Neural progenitor cell (in vitro differentiated cells): ENCODE measurements around the gene RHBDD1. TPM values are rescaled to one million over a fixed set of nuclear protein-coding genes. Genes with fewer than 3 reads are reported as not detected.

Experiments used
- DNase-seq: peaks from one replicate; pipeline ENCODE4 v3.0.0-alpha.2; 2016; ENCODE audit warnings: low spot score
- H2AFZ ChIP-seq: fragments of 200-600 bp; sonication (generic); replicated peaks from 2 replicates; pipeline ENCODE4 v1.6.1; 2016; ENCODE audit warnings: antibody characterized with exemption
- H3F3A ChIP-seq: fragments of 200-600 bp; sonication (generic); 2 replicates; pipeline ENCODE4 v1.6.1; 2016; ENCODE audit warnings: antibody characterized with exemption, low read depth
- H3K27ac ChIP-seq: fragments of 200-600 bp; sonication (generic); 2 replicates; pipeline ENCODE4 v1.5.1; 2016; ENCODE audit warnings: mild to moderate bottlenecking
- H3K27me3 ChIP-seq: fragments of 200-600 bp; sonication (generic); 2 replicates; pipeline ENCODE4 v1.6.1; 2016; ENCODE audit warnings: mild to moderate bottlenecking, moderate library complexity
- H3K36me3 ChIP-seq: fragments of 200-600 bp; sonication (generic); 2 replicates; pipeline ENCODE4 v1.5.1; 2016
- H3K4me1 ChIP-seq: fragments of 200-600 bp; sonication (generic); 2 replicates; pipeline ENCODE4 v1.6.1; 2016; ENCODE audit warnings: mixed run types
- H3K4me2 ChIP-seq: fragments of 200-600 bp; sonication (generic); 2 replicates; pipeline ENCODE4 v1.6.1; 2016
- H3K4me3 ChIP-seq: fragments of 200-600 bp; sonication (generic); 2 replicates; pipeline ENCODE4 v1.5.1; 2016
- H3K79me2 ChIP-seq: fragments of 200-600 bp; sonication (generic); 2 replicates; pipeline ENCODE4 v1.6.1; 2016; ENCODE audit warnings: low read depth
- H3K9ac ChIP-seq: fragments of 200-600 bp; sonication (generic); 2 replicates; pipeline ENCODE4 v1.6.1; 2016
- H3K9me3 ChIP-seq: fragments of 200-600 bp; sonication (generic); 2 replicates; pipeline ENCODE4 v1.5.1; 2016; ENCODE audit warnings: low read depth
- H4K20me1 ChIP-seq: fragments of 200-600 bp; sonication (generic); 2 replicates; pipeline ENCODE4 v1.6.1; 2016; ENCODE audit warnings: low read depth
- H3K27ac Mint-ChIP-seq: 3 replicates; pipeline ENCODE4 v1.8.0; 2021; ENCODE audit warnings: mixed read lengths
- H3K27me3 Mint-ChIP-seq: 2 replicates; pipeline ENCODE4 v1.8.0; 2022; ENCODE audit warnings: low read depth, mild to moderate bottlenecking, inconsistent platforms, moderate library complexity, mixed read lengths; ENCODE audit not compliant: insufficient read depth
- H3K36me3 Mint-ChIP-seq: 3 replicates; pipeline ENCODE4 v1.8.0; 2021; ENCODE audit warnings: mixed read lengths
- H3K4me1 Mint-ChIP-seq: 3 replicates; pipeline ENCODE4 v1.8.0; 2021; ENCODE audit warnings: mixed read lengths
- H3K4me3 Mint-ChIP-seq: 3 replicates; pipeline ENCODE4 v1.8.0; 2021; ENCODE audit warnings: mild to moderate bottlenecking, moderate library complexity, mixed read lengths
- H3K9me3 Mint-ChIP-seq: 3 replicates; pipeline ENCODE4 v1.8.0; 2020; ENCODE audit warnings: mixed read lengths
- EZH2 ChIP-seq: fragments of 200-600 bp; sonication (generic); IDR thresholded peaks from 2 replicates; pipeline ENCODE4 v1.6.1; 2017; ENCODE audit warnings: antibody characterized with exemption, mild to moderate bottlenecking, moderate library complexity
- EZH2phosphoT487 ChIP-seq: fragments of 200-600 bp; sonication (generic); IDR thresholded peaks from 2 replicates; pipeline ENCODE4 v1.6.1; 2017; ENCODE audit warnings: antibody characterized with exemption
- total RNA-seq: library from RNA; depleted of rRNA; stranded (reverse); fragments of >200 nt; gene quantifications from 2 replicates; pipeline ENCODE4 v1.2.3, GENCODE V29; 2015; ENCODE audit warnings: low replicate concordance
- TF ChIP-seq, protein P1 (sequence below): fragments of 200-600 bp; sonication (generic); IDR thresholded peaks from 2 replicates; pipeline ENCODE4 v1.5.1; 2017; ENCODE audit warnings: antibody characterized with exemption, mild to moderate bottlenecking

Gene RHBDD1
- total RNA-seq, 1 donor from 2014 or later = 15.1 TPM

DNA sequence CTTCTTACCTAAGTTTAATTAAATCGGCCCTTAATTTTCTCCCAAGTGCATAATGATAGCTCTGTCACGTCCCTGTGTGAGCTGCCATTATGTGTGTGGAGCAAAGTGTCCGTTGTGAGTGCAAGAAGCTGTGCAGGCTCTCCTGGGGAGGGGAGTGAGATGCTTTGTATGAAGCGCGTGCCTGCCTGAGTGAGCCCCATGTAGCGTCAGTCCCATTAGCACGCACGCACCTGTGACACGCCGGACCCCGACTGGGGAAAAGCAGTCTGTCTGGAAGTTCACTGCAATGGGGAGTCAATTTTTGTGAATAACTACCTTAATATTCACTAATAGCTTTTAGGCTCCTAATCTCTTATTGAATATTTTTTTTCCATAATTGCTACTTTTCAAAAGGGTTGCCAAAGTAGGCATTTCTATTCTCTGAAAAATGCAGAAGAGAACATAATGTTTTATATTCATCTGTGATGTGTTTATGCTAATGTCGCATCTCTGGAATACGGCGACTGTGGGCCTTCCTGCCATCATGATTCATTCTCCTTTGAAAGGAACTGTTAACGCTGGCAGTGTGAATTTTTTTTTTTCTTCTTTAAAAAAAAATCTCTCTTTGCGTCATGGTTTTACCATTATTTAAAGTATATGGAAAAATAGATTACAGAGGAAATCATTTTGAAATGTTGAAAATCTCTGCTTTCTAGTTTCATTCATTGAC is 170.5 kb downstream of the RHBDD1 start:
- Mint-ChIP-seq H3K36me3 (peaks cover 2% of the 10 kb centered on the region), H3K4me3 (no peak overlapping the region), H3K27me3 (no peaks in the 10 kb centered on the region), H3K4me1 (peaks cover 3% of the 10 kb centered on the region), H3K27ac (no peak overlapping the region), H3K9me3 (no peaks in the 10 kb centered on the region)
- Histone ChIP-seq H3K4me3 (no peak overlapping the region), H3K79me2 (no peaks in the 10 kb centered on the region), H4K20me1 (no peaks in the 10 kb centered on the region), H3F3A (no peaks in the 10 kb centered on the region), H2AFZ (no peak overlapping the region), H3K27me3 (no peaks in the 10 kb centered on the region), H3K4me1 (no peaks in the 10 kb centered on the region), H3K9me3 (no peaks in the 10 kb centered on the region), H3K4me2 (no peak overlapping the region), H3K9ac (no peak overlapping the region), H3K36me3 (no peaks in the 10 kb centered on the region), H3K27ac (no peak overlapping the region)
- DNase-seq = no peak
- TF ChIP-seq, protein P1, sequence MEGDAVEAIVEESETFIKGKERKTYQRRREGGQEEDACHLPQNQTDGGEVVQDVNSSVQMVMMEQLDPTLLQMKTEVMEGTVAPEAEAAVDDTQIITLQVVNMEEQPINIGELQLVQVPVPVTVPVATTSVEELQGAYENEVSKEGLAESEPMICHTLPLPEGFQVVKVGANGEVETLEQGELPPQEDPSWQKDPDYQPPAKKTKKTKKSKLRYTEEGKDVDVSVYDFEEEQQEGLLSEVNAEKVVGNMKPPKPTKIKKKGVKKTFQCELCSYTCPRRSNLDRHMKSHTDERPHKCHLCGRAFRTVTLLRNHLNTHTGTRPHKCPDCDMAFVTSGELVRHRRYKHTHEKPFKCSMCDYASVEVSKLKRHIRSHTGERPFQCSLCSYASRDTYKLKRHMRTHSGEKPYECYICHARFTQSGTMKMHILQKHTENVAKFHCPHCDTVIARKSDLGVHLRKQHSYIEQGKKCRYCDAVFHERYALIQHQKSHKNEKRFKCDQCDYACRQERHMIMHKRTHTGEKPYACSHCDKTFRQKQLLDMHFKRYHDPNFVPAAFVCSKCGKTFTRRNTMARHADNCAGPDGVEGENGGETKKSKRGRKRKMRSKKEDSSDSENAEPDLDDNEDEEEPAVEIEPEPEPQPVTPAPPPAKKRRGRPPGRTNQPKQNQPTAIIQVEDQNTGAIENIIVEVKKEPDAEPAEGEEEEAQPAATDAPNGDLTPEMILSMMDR = no peak

DNA sequence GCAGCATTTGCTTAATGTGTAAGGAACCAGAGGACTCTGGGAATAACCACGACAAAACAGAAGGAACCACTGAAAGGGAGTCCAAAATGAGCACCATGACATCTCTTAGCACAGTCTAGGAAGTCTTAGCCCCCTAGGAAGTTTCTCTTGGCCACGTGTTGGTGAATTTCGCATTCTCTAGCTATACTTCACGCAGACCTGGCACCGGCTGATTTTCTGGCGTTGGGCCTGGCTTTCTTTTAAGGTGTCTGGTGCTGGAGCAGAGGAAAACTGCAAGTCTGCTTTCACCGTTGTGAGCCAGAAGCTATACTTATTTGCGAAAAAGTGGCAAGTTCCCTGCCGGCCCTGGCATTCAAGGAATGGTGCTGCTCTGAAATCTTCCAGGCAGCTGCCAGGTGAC is 171.3 kb downstream of the RHBDD1 start:
- H3K9ac ChIP-seq = no peak overlapping the region
- H3K9me3 ChIP-seq = no peaks in the 10 kb centered on the region
- Mint-ChIP-seq H3K4me3 (no peak overlapping the region), H3K27ac (no peak overlapping the region), H3K27me3 (no peaks in the 10 kb centered on the region), H3K4me1 (peaks cover 3% of the 10 kb centered on the region), H3K9me3 (no peaks in the 10 kb centered on the region), H3K36me3 (peaks cover 2% of the 10 kb centered on the region)
- H3K27ac ChIP-seq = no peak overlapping the region
- no peaks in the 10 kb centered on the region for H3K36me3 ChIP-seq
- H3K4me1 ChIP-seq = no peaks in the 10 kb centered on the region
- no peaks in the 10 kb centered on the region for H3F3A ChIP-seq
- H4K20me1 ChIP-seq = no peaks in the 10 kb centered on the region
- TF ChIP-seq EZH2 = no peak
- TF ChIP-seq, protein P1 = no peak
- no peak for TF ChIP-seq EZH2phosphoT487
- no peak for DNase-seq
- H3K4me3 ChIP-seq = no peak overlapping the region
- H3K27me3 ChIP-seq = no peaks in the 10 kb centered on the region
- H2AFZ ChIP-seq = no peak overlapping the region
- no peaks in the 10 kb centered on the region for H3K79me2 ChIP-seq
- H3K4me2 ChIP-seq = no peak overlapping the region

DNA sequence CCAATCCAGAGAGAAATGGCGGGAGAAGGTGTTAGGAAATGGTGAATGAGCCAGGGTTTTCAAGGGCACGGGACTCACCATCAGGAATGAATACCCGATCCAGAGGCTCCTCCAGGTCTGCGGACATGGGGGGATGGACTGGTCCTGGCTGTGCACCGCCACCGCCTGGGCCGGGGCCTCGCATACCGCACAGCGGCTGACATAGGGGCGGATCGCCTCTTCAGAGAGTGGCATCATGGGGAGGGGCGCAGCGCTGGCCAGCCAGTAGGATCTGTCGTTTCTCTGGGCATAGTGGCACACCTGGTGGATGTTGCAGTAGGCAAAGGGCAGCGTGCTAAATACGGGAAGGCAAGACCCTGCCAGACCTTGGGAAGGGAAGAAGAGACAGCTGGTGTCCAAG is 172.1 kb downstream of the RHBDD1 start:
- Mint-ChIP-seq H3K4me1 (peaks cover 3% of the 10 kb centered on the region), H3K36me3 (peaks cover 2% of the 10 kb centered on the region), H3K27me3 (no peaks in the 10 kb centered on the region), H3K9me3 (no peaks in the 10 kb centered on the region), H3K4me3 (no peak overlapping the region), H3K27ac (no peak overlapping the region)
- Histone ChIP-seq H3K4me2 (no peak overlapping the region), H3K79me2 (no peaks in the 10 kb centered on the region), H3K27ac (no peak overlapping the region), H3K36me3 (no peaks in the 10 kb centered on the region), H2AFZ (no peak overlapping the region), H3F3A (no peaks in the 10 kb centered on the region), H3K4me1 (no peaks in the 10 kb centered on the region), H3K9me3 (no peaks in the 10 kb centered on the region), H3K27me3 (no peaks in the 10 kb centered on the region), H3K9ac (no peak overlapping the region), H3K4me3 (no peak overlapping the region), H4K20me1 (no peaks in the 10 kb centered on the region)
- no peak for DNase-seq
- TF ChIP-seq EZH2 (no peak), EZH2phosphoT487 (no peak)
- TF ChIP-seq, protein P1 = no peak
